HUES6 (cell line): ENCODE measurements around the gene HDAC4.

ENCODE experiments used
- H3K27ac ChIP-seq: 2 replicates; pipeline ENCODE4 v1.7.0; 2013; ENCODE audit warnings: low read depth, mild to moderate bottlenecking, low read length, inconsistent platforms
- H3K27me3 ChIP-seq: 2 replicates; pipeline ENCODE4 v1.6.1; 2013; ENCODE audit warnings: low read length; ENCODE audit not compliant: control insufficient read depth, insufficient read depth
- H3K36me3 ChIP-seq: 2 replicates; pipeline ENCODE4 v1.6.1; 2013; ENCODE audit warnings: low read length; ENCODE audit not compliant: control insufficient read depth, insufficient read depth
- H3K4me1 ChIP-seq: 2 replicates; pipeline ENCODE4 v1.6.1; 2013; ENCODE audit warnings: low read length; ENCODE audit not compliant: control insufficient read depth, insufficient read depth
- H3K4me3 ChIP-seq: 2 replicates; pipeline ENCODE4 v1.5.1; 2013; ENCODE audit warnings: low read depth, low read length
- H3K9ac ChIP-seq: one replicate; pipeline ENCODE4 v1.6.1; 2013; ENCODE audit warnings: mild to moderate bottlenecking, low read length
- H3K9me3 ChIP-seq: 2 replicates; pipeline ENCODE4 v1.6.1; 2013; ENCODE audit warnings: low read depth, low read length; ENCODE audit not compliant: control insufficient read depth, insufficient read depth

HDAC4 gene

DNA sequence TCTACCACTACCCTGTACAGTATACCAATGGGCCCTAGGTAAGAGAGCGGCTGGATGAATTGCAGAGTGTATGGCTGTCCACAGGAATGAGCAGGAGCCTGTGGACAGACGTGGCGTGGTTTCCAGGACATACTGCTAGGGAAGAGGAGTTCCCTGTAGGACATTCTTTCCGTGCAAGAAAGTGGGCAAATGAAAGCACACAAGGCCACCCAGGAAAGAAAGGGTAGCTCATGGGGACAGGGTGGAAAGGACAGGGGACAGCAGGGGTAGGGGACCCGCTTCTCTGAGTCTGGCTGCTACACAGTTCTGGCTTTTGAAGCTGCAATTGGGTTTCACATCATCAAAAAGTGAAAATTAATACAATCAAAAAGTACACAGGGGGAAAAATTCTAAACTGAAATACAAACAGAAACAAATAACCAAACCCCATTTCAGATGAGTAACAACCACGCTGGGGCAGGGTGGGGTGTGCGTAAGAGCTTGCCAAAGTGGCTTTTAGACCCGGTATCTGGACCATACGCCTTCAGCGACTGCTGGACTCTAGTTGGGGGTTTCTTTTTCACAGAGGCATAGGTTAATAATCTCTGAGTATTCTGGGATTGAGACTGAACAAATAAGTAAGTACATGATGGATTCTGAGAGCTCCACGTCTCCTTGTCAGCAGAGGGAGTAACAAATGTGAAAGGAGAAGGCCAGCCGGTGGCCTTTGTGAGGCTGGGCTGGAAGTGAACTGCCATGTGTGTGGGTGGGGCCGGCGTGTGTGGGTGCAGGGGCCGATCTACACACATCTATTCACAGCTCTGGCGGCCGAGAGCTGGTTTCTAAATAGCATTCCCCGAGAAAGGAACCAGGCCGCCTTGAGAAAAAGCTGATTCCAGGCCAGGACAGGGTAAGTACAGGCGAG is 84.0 kb downstream of the HDAC4 start:
- Histone ChIP-seq H3K9me3 (peaks cover 11% of the 10 kb centered on the region), H3K27ac (no peak overlapping the region), H3K4me1 (no peaks in the 10 kb centered on the region), H3K9ac (no peak overlapping the region), H3K27me3 (no peaks in the 10 kb centered on the region), H3K4me3 (no peak overlapping the region), H3K36me3 (no peaks in the 10 kb centered on the region)

DNA sequence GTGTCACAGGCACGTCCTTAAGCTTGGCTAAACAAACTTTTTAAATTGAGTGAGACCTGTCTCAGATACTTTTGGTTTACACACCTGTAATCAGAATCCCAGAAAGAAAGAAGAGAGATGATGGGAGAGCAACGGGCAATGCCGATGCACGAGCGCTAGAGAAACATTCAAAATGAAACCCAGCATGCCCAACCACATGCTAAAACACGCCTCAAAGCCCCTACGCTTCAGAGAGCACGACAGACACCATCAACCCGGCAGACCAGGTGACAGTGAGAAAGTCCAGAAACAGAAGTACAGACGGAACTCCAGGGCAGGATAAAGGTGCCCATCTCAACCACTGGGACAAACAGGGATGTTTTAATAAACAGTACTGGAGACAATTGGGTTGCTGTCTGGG is 85.5 kb downstream of the HDAC4 start:
- H3K9ac ChIP-seq: no peak overlapping the region
- H3K4me1 ChIP-seq: no peaks in the 10 kb centered on the region
- no peak overlapping the region for H3K4me3 ChIP-seq
- peaks cover 3% of the 10 kb centered on the region; the same call in 1 of the 2 replicates for H3K36me3 ChIP-seq
- H3K27ac ChIP-seq: no peak overlapping the region
- no peaks in the 10 kb centered on the region for H3K27me3 ChIP-seq
- H3K9me3 ChIP-seq: peaks cover 11% of the 10 kb centered on the region

DNA sequence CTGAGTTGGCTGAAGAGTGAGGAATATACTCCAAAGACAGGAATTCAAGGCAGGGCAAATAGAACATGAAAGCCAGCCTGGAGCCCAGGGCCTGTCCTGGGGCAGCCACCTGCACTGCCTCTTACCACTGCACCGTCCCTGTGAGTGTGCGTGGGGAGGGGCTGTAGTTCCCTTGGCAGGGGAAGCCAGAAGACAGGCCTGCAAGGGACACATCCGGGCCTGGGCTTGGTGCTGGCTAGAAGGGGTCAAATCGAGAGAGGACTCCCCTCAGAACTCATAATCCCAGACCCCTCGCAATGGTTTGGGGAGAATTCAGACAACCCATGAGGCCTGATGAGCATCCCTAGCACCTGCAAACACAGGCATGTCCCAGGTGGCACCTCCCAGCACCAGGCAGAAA is 87.0 kb downstream of the HDAC4 start:
- no peak overlapping the region for H3K9ac ChIP-seq
- no peak overlapping the region for H3K27ac ChIP-seq
- peaks cover 11% of the 10 kb centered on the region for H3K9me3 ChIP-seq
- no peak overlapping the region for H3K4me3 ChIP-seq
- H3K36me3 ChIP-seq: peaks cover 3% of the 10 kb centered on the region; the same call in 1 of the 2 replicates
- peaks cover 9% of the 10 kb centered on the region; the same call in 1 of the 2 replicates for H3K4me1 ChIP-seq
- H3K27me3 ChIP-seq: no peaks in the 10 kb centered on the region

DNA sequence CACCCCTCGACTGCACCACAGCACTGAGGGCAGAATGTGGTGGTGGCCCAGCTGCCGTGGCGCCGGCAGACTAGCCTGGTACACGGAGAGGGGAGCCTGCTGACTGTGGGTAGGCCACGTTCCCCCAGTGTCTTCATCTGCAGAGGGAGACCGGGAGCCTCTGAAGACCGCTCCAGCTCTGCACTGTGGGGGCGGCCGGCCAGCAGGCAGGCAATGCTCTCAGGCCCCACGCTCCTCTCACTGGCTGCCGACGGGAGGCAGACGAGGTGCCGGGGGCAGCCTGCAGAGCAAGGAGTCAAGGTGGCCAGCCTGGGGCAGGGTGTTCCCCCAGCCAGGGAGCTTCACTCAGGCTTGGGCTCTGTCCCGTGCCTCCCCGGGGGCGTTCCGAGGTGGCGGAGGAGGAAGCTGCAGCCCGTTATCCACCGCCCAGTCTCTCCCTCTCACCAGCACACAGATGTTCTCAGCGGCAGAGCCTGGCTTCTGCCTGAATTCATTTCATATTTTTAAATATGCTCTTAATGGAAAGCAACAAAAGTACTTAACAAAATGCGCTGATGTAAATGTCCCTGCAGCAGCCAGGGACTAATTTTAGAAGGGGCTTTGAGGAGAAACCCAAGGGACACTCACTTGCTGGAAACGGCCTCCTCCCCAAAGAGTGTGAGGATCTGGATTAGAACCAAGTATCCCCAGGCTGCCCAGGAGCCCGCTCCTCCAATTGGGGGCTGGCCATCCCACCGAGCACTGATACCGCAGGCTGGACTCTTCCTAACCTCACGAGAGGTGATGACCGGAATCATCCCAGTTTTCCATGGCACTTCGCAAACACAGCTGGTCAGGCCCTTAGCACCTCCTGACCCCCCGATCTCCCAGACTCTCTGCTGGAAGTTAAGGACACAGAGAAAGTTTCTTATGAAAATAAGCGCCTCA is 87.8 kb downstream of the HDAC4 start:
- Histone ChIP-seq H3K4me3 (no peak overlapping the region), H3K4me1 (peaks cover 16% of the 10 kb centered on the region; the same call in 1 of the 2 replicates), H3K9ac (no peak overlapping the region), H3K27ac (no peak overlapping the region), H3K36me3 (peaks cover 3% of the 10 kb centered on the region; the same call in 1 of the 2 replicates), H3K27me3 (no peaks in the 10 kb centered on the region), H3K9me3 (peaks cover 11% of the 10 kb centered on the region)

DNA sequence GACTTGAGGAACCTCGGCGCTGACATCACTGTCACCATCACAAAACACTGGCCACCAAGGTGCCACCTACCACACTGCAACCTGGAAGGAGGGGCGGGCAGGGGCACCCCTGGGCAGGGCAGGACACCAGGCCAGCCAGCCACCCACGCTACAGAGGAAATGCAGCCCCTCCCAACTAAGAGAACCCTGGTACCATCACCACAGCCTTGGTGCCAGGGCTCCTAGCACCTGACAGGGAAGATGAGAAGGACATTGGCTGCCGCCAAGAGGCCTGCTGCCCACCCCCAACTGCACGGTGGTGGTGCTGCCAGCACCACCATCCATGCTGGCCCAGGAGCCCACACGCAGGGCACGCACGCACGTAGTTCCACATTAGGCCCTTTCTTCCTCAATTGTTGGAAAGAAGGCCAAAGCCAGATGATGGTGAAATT is 88.7 kb downstream of the HDAC4 start:
- Histone ChIP-seq H3K4me1 (peaks cover 18% of the 10 kb centered on the region; the same call in 1 of the 2 replicates), H3K27ac (no peak overlapping the region), H3K27me3 (no peaks in the 10 kb centered on the region), H3K36me3 (peaks cover 3% of the 10 kb centered on the region; the same call in 1 of the 2 replicates), H3K4me3 (no peak overlapping the region), H3K9me3 (peaks cover 11% of the 10 kb centered on the region), H3K9ac (no peak overlapping the region)

DNA sequence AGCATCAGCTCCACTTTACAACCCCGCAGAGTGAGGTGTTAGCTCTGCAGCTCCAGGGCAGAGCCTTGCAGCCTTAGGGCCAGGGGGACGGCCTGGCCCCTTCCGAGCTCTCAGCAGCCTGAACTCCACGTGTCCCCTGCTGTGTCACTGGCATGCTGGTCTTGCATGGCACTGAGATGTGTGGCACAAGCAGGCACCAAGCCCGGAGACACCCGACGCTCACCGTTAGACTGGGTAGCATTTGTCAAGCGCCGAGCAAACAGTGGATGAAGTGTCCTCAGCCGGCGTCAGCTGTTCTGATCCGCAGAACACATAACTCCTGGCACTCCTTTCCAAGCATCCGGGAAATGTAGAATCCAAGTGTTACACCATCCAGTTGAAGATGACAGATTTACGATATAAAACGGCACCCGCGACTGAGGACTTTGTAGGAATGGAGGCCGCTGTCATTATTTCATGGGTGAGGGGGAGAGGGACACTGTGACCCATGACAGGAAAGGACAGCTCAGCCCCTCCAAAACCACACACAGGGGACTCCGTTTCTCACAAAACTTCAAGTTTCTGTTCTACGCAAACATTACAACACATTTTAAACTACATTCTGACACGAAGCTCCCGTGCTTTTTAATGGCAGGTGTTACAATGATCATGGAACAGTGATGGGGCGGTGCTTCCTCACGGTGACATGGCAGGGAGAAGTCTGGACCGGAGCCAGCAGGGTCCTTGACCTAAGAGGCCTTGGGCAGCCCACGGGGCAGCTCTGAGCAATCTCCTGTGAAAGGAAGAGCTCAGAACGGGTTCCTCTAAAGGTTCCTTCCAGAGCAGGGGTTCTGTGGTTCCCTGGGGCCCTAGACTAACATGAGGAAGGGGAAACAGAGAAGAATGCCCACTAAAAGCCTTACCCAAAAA is 89.4 kb downstream of the HDAC4 start:
- Histone ChIP-seq H3K9me3 (peaks cover 11% of the 10 kb centered on the region), H3K36me3 (peaks cover 3% of the 10 kb centered on the region; the same call in 1 of the 2 replicates), H3K27ac (no peak overlapping the region), H3K4me3 (no peak overlapping the region), H3K27me3 (no peaks in the 10 kb centered on the region), H3K4me1 (peaks cover 18% of the 10 kb centered on the region; the same call in 1 of the 2 replicates), H3K9ac (no peak overlapping the region)

DNA sequence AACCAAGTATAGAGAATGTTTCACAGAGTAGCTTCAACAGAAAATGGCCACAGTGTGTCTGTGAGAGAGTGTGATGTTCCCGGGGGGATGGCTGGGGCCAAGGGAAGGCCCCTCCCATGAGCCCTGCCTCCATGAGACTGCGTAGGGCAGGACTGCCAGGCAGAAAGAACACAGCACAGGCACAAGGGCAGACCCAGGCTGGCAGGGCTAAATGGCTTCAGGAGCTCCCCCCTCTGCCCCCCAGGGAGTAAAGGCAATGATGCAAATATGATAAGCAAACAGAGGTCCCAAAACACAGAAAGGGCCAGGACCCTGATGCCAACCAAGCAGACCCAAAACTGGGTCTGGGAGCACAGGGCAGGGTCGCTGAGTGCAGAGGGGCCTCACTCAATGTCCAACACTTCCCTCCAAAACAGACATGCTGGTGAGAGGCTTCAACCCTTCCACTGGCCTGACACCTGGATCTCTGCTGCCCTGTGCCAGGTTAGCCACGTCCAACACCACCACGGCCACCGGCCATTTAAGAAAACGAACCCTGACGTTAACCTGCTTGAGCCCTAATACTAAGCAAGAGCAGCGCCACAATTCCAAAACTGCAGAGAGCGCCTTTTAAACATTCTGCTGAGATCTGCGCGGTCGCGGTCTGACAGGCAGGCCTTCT is 90.3 kb downstream of the HDAC4 start:
- H3K27me3 ChIP-seq: no peaks in the 10 kb centered on the region
- H3K36me3 ChIP-seq: peaks cover 3% of the 10 kb centered on the region; the same call in 1 of the 2 replicates
- no peak overlapping the region for H3K4me3 ChIP-seq
- H3K27ac ChIP-seq: no peak overlapping the region
- H3K9me3 ChIP-seq: peaks cover 9% of the 10 kb centered on the region
- peaks cover 18% of the 10 kb centered on the region; the same call in 1 of the 2 replicates for H3K4me1 ChIP-seq
- no peak overlapping the region for H3K9ac ChIP-seq

DNA sequence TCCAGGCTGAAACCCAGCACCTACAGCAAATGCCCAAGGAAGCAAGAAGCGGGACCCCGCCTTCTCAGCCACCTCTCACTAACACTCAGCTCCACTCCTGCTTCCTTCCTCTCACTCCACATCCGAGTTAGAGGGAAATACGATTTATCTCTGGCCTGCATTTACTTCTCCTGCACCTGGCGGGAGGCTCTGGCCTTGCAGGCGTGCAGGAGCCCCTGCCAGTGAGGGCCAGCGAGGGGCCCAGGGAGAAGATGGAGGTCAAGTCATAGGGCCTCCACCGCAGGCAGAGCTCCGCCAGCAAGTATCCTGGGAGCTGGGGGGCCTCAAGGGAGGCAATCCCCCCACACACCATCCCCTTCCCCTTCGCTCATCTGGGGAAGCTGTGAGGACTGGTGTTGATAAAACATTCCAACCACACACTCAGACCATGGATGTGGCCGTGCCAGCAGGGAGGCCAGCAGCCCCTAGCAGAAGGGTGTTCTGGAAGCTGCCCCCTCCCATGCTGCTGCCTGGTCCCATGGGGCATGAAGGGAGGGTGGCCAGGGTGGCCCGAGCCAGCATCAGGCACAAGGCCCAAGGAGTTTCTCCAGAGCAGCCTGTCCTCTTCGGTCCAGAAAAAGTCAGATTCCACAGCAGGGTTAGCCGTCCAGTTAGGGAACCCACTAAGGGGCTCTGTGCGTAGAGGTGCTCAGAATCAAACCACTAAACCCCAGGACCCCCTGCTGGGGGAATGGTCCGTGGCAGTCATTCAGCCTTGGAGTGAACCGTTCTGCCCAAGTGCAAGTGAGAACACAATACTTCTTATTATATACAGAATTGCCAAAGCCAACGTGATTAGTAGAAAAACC is 91.2 kb downstream of the HDAC4 start:
- H3K27ac ChIP-seq: no peak overlapping the region
- H3K9ac ChIP-seq: no peak overlapping the region
- peaks cover 18% of the 10 kb centered on the region; the same call in 1 of the 2 replicates for H3K4me1 ChIP-seq
- peaks cover under 1% of the 10 kb centered on the region; the same call in 1 of the 2 replicates for H3K9me3 ChIP-seq
- peaks cover 3% of the 10 kb centered on the region; the same call in 1 of the 2 replicates for H3K36me3 ChIP-seq
- H3K27me3 ChIP-seq: no peaks in the 10 kb centered on the region
- no peak overlapping the region for H3K4me3 ChIP-seq

DNA sequence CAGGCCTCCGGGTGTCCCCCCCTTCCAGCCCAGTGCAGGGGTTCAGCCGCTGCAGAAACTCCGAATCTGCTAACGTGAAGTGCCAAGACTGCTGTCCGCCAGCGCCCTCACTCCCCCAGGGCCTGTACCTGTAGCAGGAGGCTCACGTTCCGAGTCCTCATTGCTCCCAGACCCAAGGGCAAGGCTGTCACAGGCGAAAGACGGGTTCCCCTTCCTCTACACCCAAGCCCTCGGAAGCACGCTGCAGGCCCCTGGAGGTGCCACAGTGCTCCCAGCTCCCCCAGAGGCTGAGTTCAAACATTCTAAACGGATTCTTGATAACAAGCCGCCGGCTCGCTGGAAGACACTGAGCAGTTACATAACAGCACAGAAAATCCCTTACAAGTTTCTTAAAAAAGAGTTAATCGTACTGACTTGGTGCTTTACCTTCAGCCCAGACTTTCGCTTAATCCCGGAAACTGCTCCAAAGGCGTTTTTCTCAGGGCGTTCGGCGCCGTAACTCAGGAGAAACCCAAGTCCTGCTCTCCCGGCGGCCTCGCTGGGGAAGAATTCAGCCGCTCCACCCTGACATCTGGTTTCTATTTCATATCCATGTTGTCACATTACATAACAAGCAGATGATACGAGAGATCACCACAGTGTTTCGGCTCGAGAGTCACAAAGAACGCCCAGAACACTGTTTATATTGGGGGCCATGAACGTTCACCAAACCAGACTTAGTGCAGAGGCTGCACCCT is 92.0 kb downstream of the HDAC4 start:
- H3K27ac ChIP-seq: peak overlapping the region; percentile 18; the same call in 1 of the 2 replicates
- no peaks in the 10 kb centered on the region for H3K9me3 ChIP-seq
- H3K36me3 ChIP-seq: peaks cover 3% of the 10 kb centered on the region; the same call in 1 of the 2 replicates
- peak overlapping the region; percentile 11 for H3K9ac ChIP-seq
- no peaks in the 10 kb centered on the region for H3K27me3 ChIP-seq
- H3K4me3 ChIP-seq: no peak overlapping the region
- H3K4me1 ChIP-seq: peaks cover 25% of the 10 kb centered on the region; the same call in 1 of the 2 replicates
